ENCODE results near the gene LAMC2. TPM values are rescaled to one million over a fixed set of nuclear protein-coding genes. Genes with fewer than 3 reads are reported as not detected.
A peak's percentile ranks its signal among the peaks of the same experiment; 100 is the strongest.
"Not testable (repeated sequence)": the region's sequence is repeated elsewhere in the genome, so short reads cannot be mapped to it uniquely, and the experiment has no call there.

LAMC2 gene
- total RNA-seq, result 3.8 TPM
- long read RNA-seq, partial matches to known transcripts, result 2 of 6 reads
- long read RNA-seq, other reads (novel, unspliced or antisense), result 4 of 6 reads

DNA sequence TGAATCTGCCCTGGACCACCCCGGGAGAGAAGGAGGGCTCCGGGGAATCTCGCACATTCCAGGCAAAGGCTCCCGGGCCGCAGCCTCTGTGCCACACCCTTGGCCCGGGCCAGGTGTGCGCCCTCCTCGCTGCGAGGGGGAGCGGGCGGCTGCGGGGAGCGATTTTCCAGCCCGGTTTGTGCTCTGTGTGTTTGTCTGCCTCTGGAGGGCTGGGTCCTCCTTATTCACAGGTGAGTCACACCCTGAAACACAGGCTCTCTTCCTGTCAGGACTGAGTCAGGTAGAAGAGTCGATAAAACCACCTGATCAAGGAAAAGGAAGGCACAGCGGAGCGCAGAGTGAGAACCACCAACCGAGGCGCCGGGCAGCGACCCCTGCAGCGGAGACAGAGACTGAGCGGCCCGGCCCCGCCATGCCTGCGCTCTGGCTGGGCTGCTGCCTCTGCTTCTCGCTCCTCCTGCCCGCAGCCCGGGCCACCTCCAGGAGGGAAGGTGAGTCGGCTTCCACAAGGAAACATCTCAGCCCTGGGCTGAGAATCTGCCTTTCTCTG, at the start of gene LAMC2:
LAMC2 (plus strand) TSS at position 324 of the 550 bp plus-strand sequence; CDS start at position 413, 89 bp downstream.
- DNase-seq (ENCODE audit: missing footprints) (peak; percentile 66), ATAC-seq (peak; percentile 44)
- intact Hi-C loops (cut with DNase I), result no loop called here

- intact Hi-C loops (cut with DNase I), result loop anchor here (5.0 to 10.0 kb wide), 2 partner anchors 175 to 263 kb away; no protein-coding TSS in a partner anchor
- DNase-seq (ENCODE audit: missing footprints) (no peak), ATAC-seq (no peak)
Measured at GRCh38 chr1:183137782-183138181, 48.3 kb upstream of the LAMC2 start.

DNA sequence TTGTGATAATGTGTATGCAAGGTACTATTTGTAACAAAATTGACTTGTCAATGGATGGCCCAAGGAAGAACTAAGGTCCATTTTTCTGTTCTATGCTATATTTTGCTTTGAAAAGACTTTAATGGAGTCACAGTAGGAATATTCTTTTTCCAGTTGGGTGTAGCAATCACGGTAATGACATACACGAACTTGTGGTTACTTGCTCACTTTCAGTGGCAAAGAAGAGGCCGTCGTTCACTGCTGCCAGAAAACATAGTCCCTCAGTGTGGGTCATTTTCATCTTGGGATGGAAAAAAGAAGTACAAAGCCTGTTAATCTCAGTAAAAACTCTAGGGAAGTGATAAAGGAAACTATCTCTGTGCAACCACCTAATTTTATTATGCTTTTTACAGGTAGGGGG, 47.8 kb upstream of the LAMC2 start:
- ATAC-seq (no peak), DNase-seq (ENCODE audit: missing footprints) (no peak)
- intact Hi-C loops (cut with DNase I), result loop anchor here (5.0 to 10.0 kb wide), 2 partner anchors 176 to 264 kb away; no protein-coding TSS in a partner anchor

DNA sequence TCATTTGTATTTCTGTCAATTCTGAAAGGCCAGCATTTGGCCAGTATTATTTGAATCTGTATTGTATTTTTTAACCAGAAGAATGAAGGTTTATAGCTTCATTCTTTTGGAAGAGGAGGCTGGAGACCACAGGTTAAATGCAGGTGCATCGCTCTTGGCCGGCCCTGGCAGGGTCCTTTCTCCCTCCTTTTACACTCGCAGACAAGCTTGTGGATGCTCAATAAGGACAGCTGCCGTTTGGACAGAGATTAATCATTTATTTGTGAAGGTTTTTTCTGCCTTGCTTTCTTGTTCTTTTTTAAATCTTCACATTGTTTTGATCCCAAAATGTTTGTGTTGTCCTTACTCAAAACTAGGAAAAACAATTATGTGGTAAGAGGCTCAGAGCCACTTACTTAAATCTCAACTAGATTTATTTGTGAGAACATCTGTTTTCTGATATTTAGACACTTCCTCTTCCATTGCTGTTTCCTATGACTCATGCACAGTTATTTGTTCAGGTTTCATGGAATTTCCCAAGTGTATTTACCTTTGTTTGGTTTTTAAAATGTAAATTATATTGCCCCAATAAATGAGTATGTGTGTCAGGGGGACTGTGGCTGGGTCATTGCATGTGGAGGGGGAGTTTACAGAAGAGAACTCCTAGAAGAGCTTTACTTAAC, 46.7 kb upstream of the LAMC2 start:
- intact Hi-C loops (cut with DNase I), result loop anchor here (5.0 to 10.0 kb wide), 2 partner anchors 177 to 265 kb away; no protein-coding TSS in a partner anchor
- ATAC-seq, result no peak
- no peak for DNase-seq (ENCODE audit: missing footprints)

DNA sequence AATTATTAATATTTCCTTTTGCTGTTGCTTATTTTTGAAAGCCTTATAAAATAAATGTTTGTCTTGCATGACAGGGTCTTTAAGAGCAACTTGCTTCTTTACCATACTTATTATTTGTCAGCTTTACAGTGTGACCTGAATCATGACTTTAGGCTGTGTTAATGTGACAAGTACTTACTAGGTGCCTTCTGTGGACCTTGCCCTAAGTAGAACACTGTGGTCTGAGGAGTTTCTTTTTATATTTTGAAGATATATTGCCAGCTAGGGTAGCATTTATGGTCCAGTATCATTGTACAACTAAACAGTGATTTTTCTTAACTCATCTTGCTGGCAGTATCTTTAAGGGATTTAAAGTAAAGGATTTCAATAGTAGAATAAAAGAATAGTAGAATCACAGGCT, 45.4 kb upstream of the LAMC2 start:
- intact Hi-C loops (cut with DNase I), result loop anchor here (5.0 kb wide), 2 partner anchors 37 to 87 kb away; no protein-coding TSS in a partner anchor
- ATAC-seq (no peak), DNase-seq (ENCODE audit: missing footprints) (no peak)

- intact Hi-C loops (cut with DNase I), result loop anchor here (5.0 kb wide), 2 partner anchors 35 to 85 kb away; no protein-coding TSS in a partner anchor
- ATAC-seq (no peak), DNase-seq (ENCODE audit: missing footprints) (no peak)
Measured at GRCh38 chr1:183142171-183142570, 43.9 kb upstream of the LAMC2 start.

- no peak for DNase-seq (ENCODE audit: missing footprints)
- intact Hi-C loops (cut with DNase I), result loop anchor here (5.0 kb wide), 2 partner anchors 34 to 84 kb away; no protein-coding TSS in a partner anchor
- no peak for ATAC-seq
Measured at GRCh38 chr1:183143576-183144315, 42.3 kb upstream of the LAMC2 start.

DNA sequence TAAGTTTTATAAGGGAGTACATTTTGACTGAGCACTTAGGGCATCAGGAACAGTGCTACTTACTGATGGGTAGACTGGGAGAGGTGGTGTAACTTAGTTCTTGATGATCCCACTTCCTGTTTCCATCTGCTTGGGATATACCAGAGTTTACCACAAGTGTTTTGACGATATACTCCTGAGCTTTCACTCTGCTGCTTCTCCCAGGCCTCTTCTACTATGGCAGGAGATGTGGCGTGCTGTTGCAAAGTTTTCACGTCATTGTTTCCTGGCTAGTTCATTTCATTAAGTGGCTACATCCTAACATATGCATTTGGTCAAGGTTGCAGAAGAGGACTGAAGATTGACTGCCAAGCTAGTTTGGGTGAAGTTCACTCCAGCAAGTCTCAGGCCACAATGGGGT, 41.3 kb upstream of the LAMC2 start:
- ATAC-seq (no peak), DNase-seq (ENCODE audit: missing footprints) (no peak)
- intact Hi-C loops (cut with DNase I), result loop anchor here (5.0 kb wide), 2 partner anchors 33 to 83 kb away; no protein-coding TSS in a partner anchor

GRCh38 chr1:183147735-183148134, 38.3 kb upstream of the LAMC2 start:
- intact Hi-C loops (cut with DNase I), result no loop called here
- no peak for DNase-seq (ENCODE audit: missing footprints)
- no peak for ATAC-seq

- no peak for DNase-seq (ENCODE audit: missing footprints)
- intact Hi-C loops (cut with DNase I), result no loop called here
- ATAC-seq, result peak; percentile 76
Measured at GRCh38 chr1:183148599-183148998, 37.5 kb upstream of the LAMC2 start.

- no peak for ATAC-seq
- intact Hi-C loops (cut with DNase I), result no loop called here
Measured at GRCh38 chr1:183149273-183149672, 36.8 kb upstream of the LAMC2 start.

GRCh38 chr1:183150032-183150431, 36.0 kb upstream of the LAMC2 start:
- ATAC-seq; intact Hi-C loops (cut with DNase I); DNase-seq (ENCODE audit: missing footprints): not testable (repeated sequence)

More at GRCh38 chr1:183149273-183149672, 36.8 kb upstream of the LAMC2 start:
- DNase-seq (ENCODE audit: missing footprints), result no peak

DNA sequence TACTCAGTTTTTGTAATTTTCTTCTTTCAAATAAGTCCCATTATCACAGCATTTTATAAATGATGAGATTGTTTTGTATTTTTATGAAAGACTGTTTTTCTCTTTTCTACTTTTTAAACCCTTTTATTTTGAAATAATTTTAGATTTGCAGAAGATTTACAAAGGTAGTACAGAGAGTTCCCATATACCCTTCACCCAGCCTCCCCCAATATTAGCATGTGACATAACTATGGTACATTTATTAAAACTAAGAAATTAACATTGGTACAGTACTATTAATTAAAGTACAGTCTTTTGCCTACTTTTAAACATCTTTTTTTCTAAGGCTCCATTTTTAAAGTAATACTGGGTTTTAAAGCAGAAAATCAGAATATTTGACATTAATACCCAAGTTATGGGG, 35.6 kb upstream of the LAMC2 start:
- DNase-seq (ENCODE audit: missing footprints) (no peak), ATAC-seq (no peak)
- intact Hi-C loops (cut with DNase I), result no loop called here

DNA sequence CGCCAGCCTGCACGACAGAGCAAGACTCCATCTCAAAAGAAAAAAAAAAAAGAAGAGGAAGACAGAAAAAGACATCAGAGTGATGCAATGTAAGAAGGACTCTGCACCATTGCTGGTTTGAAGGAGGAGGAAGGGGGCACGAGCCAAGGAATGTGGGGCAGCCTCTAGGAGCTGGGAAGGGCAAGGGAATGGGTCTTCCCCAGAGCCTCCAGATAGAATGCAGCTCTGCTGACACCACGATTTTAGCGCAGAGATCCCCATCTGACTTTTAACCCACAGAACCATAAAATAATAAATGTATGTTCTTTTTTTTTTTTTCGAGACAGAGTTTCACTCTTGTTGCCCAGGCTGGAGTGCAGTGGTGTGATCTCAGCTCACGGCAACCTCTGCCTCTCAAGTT, 33.9 kb upstream of the LAMC2 start:
- no peak for ATAC-seq
- intact Hi-C loops (cut with DNase I), result no loop called here

DNA sequence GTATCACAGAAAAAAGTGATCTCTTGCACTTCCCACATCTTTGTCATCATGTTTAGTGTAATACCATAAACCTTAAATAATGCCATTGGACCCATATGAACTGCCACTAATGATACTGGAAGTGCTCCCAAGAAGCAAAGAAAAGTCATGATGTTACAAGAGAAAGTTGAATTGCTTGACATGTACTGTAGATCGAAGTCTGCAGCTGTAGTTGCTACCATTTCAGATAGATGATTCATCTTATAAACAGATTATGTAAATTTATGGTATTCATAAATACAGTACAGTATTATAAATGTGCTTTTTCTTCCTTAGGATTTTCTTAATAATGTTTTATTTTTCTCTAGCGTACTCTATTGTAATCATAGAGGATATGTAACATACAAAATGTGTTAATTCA, 30.1 kb upstream of the LAMC2 start:
- intact Hi-C loops (cut with DNase I), result no loop called here
- DNase-seq (ENCODE audit: missing footprints) (no peak), ATAC-seq (no peak)

More for the DNA sequence above, 33.9 kb upstream of the LAMC2 start:
- no peak for DNase-seq (ENCODE audit: missing footprints)

- ATAC-seq (no peak), DNase-seq (ENCODE audit: missing footprints) (no peak)
Measured at GRCh38 chr1:183159960-183160359, 26.1 kb upstream of the LAMC2 start.

GRCh38 chr1:183161391-183161790, 24.7 kb upstream of the LAMC2 start:
- DNase-seq (ENCODE audit: missing footprints) (no peak), ATAC-seq (no peak)
- intact Hi-C loops (cut with DNase I), result no loop called here

More at GRCh38 chr1:183159960-183160359, 26.1 kb upstream of the LAMC2 start:
- intact Hi-C loops (cut with DNase I), result no loop called here

DNA sequence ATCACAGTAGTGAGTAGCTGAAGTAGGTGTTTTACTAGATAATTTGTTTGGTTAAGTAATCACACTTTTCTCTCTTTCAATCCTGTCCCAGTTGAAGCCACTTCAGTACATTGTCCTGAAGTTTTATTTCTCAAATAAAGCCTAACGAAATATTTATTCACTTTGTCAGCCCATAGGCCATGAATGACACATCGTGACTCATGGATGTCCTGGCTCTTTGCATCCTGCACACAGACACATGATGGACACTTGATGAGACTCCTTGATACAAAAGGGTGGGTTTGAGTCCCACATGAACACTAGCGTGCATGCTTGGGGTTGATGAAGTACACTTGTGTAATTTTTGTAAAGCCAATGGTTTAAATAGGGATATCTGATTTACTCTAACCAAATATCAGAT, 22.7 kb upstream of the LAMC2 start:
- no peak for ATAC-seq
- intact Hi-C loops (cut with DNase I), result no loop called here
- DNase-seq (ENCODE audit: missing footprints), result no peak

DNA sequence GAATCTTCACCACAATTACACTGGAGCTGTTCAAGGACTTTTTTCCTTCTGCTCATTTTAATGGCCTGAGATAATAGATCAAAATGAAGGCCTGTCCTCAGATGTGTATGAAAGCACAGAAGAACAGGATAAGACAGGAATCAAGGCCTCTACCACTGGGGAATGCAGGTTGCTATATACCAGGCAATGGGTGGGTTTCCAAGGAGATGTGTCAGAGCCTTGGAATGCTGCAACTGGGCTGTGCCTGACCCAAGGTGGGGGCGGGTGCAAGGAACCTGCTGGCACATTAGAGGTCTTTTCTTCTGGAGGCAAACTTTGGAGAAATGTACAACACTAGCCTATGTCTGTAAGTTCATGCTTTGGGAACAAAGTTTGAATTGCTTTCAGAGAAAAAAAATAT, 21.7 kb upstream of the LAMC2 start:
- intact Hi-C loops (cut with DNase I), result no loop called here
- ATAC-seq (no peak), DNase-seq (ENCODE audit: missing footprints) (no peak)

Data from Right ventricle myocardium inferior (tissue), 1 donor.